ENCODE measurements around the gene CHD8.
"Not testable (repeated sequence)": the region's sequence is repeated elsewhere in the genome, so short reads cannot be mapped to it uniquely, and the experiment has no call there.

The CHD8 gene

GRCh38 chr14:21455912-21456667 is at the start of gene CHD8:
Gene CHD8, minus strand, starts transcription at chr14:21456123. Its CDS starts 24,480 bp downstream, at chr14:21431643.
- DNase-seq (ENCODE audit: low read depth), result peak; percentile 99

GRCh38 chr14:21505012-21505553 is 49.2 kb upstream of the CHD8 start:
- no peak for DNase-seq (ENCODE audit: low read depth)

GRCh38 chr14:21503376-21503775 is 47.5 kb upstream of the CHD8 start:
- no peak for DNase-seq (ENCODE audit: low read depth)

DNA sequence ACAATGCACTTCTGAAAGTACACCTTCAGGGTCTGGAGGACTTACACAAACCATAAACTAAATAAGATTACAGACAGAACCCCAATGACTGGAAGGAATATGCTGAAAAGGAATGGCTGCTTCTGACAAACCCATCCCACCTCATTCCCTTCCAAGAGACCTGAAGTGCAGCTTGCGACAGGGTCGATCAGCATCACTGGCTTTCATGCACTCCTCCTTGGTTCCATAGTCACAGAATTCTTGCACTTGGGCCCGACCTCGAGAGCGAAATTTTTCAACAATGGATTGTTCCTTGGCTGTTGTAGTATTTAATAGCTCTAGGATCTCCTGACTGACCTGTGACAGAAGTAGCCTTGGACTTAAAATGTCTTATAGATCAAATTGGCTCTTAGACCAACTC is 45.6 kb upstream of the CHD8 start:
- no peak for DNase-seq (ENCODE audit: low read depth)

DNA sequence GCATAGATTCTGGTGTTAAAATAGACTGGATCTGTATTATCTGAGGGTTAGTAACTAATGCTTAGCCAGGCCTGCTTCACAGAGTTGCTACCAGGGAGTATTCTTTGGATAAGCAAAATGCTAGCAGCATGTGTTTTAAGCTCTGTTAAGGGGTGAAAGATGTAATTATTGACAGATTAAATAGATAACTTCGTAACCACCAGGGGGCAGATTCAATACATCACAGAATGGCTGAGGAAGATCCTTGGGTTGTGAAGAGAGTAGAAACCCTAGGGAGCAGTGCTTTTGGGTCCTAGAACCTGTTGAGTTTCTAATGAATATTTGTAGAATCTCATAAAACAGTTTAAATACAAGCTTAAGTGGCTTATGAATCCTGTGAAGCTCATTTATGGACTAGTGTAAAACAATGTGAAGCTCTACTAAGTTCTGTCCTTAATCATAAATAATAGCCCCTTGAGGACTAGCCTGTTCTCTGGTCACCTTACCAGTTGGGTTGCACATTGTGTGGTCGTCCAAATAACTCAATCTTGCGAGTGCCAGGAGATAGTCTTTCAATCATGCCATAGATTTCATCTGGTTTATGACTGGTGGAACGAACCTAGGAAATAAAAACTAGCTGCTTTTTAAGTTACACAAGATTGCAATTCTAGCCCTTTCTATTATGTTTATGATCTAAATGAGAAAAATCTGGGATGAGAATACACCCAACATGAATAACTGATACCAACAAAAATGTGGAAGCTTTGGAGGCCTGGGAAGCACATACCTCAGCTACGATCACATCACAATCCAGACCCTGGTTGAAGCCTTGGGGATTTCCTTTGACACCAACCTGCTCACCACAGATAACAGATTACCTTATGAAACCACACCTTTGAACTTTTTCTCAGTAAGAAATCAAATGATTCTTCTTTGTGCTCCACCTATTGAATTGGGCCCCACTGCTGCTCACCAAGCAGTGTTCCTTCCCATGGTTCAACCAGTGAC is 42.9 kb upstream of the CHD8 start:
- DNase-seq (ENCODE audit: low read depth), result no peak

GRCh38 chr14:21496453-21496852 is 40.5 kb upstream of the CHD8 start:
- DNase-seq (ENCODE audit: low read depth), result no peak

GRCh38 chr14:21494902-21495762 is 39.2 kb upstream of the CHD8 start:
- no peak for DNase-seq (ENCODE audit: low read depth)

DNA sequence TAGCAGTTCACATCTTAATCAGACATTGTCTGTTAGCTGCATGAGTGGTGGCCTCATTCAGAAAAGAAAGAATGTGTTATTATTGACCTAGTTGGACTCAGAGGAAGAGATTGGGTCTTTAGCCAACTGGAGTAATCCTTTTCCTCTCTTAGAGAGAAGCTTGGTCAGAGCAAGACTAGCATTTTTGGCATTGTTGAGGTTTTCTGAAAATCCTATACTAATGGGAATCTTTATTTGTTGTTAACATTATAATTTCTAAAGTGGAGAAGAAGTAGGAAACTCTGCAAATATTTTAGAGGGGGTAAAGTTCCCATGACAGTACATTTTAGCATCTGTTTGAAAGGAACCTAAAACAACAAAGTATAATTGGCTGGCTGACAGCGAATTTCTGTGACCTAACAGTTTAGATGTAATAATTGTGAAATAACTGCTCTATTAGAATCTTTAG is 30.7 kb upstream of the CHD8 start:
- peak; percentile 78 for DNase-seq (ENCODE audit: low read depth)

GRCh38 chr14:21476925-21477681 is 21.2 kb upstream of the CHD8 start, which contains the start of the genes RAB2B and TOX4:
Gene RAB2B, minus strand, starts transcription at chr14:21476959. Its CDS starts 87 bp downstream, at chr14:21476872.
Gene TOX4, plus strand, starts transcription at chr14:21477195. Its CDS starts 84 bp downstream, at chr14:21477279.
- peak; percentile 96 for DNase-seq (ENCODE audit: low read depth)

- no peak for DNase-seq (ENCODE audit: low read depth)
Observed at GRCh38 chr14:21476523-21476924, 20.6 kb upstream of the CHD8 start.

DNA sequence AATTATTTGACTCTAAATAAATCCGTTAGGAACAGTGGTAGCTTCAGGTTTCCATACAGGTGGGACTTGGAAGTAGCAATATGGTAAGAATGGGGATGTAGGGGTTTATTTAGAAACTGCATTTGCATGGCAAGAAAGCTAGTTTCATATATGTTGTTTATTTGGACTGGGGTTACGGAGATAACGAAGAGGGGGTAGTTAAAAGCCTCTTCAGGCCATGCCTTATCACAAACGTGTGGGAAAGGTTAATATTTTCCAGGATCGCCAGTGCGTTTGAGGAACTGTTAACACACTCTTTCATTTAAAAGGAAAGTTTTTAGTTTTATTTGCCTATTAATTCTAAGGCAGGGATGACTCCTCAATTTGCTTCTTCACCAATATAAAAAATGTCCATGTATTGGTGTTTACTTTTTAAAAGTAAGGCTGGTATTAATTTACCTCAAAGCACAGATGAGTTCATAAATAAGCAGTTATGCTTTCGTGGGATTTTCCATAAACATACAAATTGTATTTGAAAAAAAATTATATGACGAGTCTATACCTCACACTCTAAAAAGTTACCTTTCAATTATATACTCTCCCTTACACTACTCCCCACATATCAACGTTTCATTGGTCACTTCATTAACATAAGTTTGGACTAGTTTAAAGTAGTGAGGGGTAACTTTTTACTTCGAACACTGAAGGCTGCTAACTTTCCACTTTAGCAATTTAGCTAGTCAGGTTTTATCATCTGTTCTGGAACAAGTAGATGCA is 20.0 kb upstream of the CHD8 start:
- DNase-seq (ENCODE audit: low read depth), result no peak

- peak; percentile 84 for DNase-seq (ENCODE audit: low read depth)
Observed at GRCh38 chr14:21467616-21468015, 11.7 kb upstream of the CHD8 start.

- no peak for DNase-seq (ENCODE audit: low read depth)
Observed at GRCh38 chr14:21455592-21455911, 371 bp downstream of the CHD8 start.

- no peak for DNase-seq (ENCODE audit: low read depth)
Observed at GRCh38 chr14:21454843-21455544, 929 bp downstream of the CHD8 start.

DNA sequence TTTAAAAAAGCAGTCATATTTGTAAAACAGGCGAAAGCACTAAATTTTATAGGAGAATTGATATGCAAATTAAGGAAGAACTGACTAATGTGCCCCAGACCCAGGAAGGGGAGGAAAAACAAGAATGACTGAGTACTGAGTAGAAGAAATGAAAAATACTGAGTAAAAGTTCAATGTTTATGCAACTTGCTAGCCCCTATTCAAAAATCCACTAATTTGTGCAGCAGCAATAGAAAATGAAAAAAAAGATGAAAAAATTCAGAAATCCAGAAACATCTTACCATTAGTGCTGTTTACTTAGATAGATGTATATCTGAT is 6.1 kb downstream of the CHD8 start:
- no peak for DNase-seq (ENCODE audit: low read depth)

DNA sequence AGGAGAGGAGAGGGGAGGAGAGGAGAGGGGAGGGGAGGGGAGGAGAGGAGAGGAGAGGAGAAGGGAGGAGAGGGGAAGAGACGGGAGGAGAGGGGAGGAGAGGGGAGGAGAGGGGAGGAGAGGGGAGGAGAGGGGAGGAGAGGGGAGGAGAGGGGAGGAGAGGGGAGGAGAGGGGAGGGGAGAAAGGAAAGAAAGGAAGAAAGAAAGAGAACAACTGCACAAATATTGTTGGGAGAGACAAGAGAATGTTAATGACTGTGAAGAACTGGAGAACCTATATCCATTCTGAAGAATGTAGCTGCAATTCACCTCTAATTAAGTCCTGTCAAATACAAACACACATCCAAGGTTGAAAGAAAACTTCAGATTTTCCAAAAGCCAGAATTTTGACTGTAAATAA is 13.3 kb downstream of the CHD8 start:
- not testable (repeated sequence) for DNase-seq (ENCODE audit: low read depth)

- DNase-seq (ENCODE audit: low read depth), result no peak
Observed at GRCh38 chr14:21440859-21441258, 15.1 kb downstream of the CHD8 start.

GRCh38 chr14:21437063-21437901 is 18.6 kb downstream of the CHD8 start:
- DNase-seq (ENCODE audit: low read depth), result peak; percentile 96

Data from non-pigmented ciliary epithelial cell (primary cell).